Suppressor macrophage treated with lipopolysaccharide for 4 hours (primary cell): ENCODE measurements around the gene ZKSCAN1.
"Not testable (repeated sequence)": the region's sequence is repeated elsewhere in the genome, so short reads cannot be mapped to it uniquely, and the experiment has no call there.

Source experiments
- DNase-seq: peaks from one replicate; pipeline ENCODE4 v3.0.0-alpha.2; 2020

The ZKSCAN1 gene

DNA sequence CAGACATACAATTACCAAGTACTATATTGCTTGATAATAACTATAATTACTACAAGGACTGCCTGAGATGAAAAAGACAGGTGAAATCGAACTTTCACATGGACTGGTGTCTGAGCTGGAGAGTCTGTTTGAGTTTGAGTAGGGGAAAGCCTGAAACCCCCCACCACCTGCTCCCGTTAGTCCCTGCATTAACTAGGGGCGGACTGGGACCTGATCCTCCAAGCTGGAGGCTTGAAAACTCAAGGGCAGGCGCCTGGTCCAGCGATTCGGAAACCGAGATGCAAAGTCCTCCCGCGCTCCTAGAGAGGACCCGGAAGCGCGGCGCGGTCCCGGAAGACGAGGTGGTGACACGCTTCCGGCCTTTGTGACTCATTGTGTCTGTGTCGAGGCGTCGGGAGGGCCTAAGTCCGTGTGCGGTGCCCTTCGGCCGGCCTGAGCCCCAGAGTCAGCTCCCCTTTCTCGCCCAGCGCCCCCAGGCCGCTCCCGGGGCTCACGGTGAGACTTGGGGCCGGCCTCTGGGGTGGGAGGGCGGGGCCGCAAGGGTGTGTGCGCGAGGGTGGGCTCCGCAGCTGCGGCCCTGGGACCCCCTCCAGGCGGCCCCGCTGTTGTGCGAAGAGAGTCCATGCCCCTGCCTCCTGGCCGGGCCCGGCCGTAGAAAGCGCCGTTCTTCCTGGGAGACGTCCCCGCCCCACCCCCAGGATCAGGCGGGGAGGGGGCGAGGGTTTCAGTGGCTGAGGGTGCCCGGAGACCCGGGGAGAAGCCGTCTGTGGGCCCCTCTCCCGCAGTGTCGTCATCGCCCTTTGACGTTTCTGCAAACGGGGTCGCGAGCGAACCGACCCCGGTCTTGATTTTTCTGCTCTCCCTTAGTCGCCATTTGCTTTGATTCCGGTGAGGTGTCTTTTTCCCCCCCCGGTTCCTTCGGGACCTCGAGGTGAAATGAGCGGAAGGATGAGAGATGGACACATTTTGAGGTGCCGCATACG, at the start of gene ZKSCAN1:
ZKSCAN1 (plus strand) TSS at position 365 of the 983 bp plus-strand sequence. CDS start 7,911 bp downstream, outside the sequence.
- peak; percentile 97 for DNase-seq

DNA sequence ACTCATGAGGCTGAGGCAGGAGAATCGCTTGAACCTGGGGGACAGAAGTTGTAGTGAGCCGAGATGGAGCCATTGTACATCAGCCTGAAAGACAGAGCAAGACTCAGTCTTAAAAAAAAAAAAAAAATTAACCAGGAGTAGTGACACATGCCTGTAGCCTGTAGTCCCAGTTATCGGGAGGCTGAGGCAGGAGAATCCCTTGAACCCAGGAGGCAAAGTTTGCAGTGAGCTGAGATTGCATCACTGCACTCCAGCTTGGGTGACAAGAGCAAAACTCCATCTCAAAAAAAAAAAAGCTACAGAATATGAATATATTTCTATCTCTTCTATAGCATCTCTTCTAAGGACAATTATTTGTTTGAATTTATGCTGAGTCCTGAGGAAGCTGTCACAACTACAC, 46.1 kb upstream of the ZKSCAN1 start:
- DNase-seq: no peak

DNA sequence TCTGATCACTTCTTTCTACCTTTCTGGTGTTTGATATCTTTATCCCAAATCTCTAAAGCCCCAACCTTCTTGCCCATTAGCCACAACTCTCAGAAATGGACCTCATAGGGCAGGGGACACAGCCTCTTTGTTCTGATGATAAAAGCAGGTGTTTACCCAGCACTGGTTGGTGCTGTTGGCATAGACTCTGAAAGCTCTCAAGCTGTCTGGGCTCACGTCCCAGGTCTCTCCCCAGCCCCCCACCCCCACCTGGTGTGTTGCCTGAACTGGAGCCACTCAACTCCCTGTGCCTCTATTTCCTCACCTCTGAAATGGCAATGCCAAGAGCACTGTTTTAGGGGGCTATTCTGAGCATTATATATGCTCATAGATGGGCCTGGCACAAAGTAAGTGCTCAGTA, 45.6 kb upstream of the ZKSCAN1 start:
- DNase-seq: not testable (repeated sequence)

DNA sequence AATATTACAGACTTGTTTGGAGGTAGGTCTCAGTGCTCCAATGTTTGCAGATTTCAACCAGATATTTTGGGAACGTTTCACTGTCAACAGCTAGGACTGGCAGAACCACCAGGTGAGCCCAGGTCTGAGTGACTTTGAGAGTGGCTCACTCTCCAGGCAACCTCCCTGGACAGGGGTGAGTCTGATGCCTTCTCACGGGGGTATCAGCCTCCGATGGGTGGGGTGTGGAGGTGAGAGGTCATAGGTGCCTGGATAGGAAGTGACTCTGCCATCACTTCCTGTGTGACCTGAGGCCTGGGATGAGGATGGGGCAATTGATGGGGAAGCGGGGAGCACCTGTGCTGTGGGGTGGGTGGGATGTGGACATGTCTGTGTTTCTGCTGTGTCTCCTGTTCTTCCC, 44.2 kb upstream of the ZKSCAN1 start:
- DNase-seq: no peak

DNA sequence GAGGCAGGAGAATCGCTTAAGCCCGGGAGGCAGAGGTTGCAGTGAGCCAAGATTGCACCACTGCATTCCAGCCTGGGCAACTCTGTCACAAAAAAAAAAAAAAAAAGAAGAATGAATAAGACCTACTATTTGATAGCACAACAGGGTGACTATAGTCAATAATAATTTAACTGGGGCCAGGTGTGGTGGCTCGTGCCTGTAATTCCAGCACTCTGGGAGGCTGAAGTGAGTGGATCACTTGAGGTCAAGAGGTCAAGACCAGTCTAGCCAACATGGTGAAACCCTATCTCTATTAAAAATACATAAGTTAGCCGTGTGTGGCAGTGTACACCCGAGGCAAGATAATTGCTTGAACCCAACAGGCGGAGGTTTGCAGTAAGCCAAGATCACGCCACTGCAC, 41.6 kb upstream of the ZKSCAN1 start:
- DNase-seq: not testable (repeated sequence)

DNA sequence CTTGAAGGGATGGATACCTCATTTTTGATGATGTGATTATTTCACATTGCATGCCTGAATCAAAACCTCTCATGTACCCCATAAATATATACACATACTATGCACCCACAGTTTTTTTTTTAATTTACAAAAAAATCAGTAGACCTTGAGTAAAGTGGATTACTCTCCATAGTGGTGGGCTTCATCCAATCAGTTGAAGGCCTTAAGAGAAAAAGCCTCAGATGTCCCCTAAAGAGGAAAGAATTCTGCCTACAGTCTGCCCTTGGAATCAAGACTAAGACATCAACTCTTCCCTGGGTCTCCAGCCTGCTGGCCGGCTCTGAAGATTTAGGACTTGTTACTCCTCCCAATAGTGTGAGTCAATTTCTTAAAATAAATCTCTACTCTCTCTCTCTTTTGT, 40.7 kb upstream of the ZKSCAN1 start:
- no peak for DNase-seq

DNA sequence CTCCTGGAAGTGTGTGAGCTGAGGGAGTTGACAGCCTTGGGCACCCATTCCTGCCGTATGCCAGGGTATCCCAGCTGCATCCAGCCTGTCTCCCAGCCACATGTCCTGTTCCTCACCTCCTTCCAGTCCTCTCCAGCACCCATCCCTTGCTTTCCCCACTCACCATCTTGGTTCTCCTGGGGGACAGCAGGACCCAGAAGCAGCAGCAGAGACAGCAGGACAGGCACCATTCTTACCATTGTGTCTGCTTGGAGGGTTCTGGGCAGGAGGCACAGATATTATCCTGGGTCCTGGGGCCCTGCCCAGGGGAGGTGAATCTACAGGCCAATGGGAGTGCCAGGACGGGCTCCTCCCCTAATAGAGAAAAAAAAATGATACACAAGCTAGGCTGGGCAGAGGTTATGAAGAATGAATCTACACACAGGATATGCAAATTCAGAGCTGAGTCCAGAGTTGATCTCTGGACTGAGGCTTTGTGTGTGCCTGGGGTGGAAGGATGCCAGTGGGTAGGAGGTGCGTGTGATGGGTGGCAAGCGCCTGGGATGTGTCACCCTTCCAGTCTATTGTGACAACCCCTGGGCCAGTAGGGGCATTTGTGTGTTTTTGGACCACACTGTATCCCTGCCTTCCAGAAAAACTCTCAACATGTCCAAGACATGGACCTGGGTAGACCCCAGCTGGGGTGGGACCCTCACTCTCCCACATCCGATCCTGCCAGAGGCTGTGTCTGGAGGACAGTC, 39.4 kb upstream of the ZKSCAN1 start, which contains the start of gene AZGP1:
AZGP1 (minus strand) TSS at position 250 of the 740 bp plus-strand sequence; CDS start at position 239, 11 bp downstream.
- no peak for DNase-seq

DNA sequence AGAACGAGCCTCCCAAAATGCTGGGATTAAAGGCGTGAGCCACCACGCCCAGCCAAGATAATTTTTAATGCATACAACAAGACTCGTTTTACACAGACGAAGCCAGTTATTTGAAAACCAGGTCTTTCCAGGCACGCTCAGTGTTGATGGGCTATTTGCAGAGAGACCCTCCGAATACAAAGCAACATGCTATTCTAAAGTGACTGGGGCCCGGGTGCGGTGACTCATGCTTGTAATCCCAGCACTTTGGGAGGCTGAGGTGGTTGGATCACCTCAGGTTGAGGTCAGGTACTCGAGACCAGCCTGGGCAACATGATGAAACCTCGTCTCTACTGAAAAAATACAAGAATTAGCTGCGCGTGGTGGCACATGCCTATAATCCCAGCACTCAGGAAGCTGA, 38.8 kb upstream of the ZKSCAN1 start:
- no peak for DNase-seq

DNA sequence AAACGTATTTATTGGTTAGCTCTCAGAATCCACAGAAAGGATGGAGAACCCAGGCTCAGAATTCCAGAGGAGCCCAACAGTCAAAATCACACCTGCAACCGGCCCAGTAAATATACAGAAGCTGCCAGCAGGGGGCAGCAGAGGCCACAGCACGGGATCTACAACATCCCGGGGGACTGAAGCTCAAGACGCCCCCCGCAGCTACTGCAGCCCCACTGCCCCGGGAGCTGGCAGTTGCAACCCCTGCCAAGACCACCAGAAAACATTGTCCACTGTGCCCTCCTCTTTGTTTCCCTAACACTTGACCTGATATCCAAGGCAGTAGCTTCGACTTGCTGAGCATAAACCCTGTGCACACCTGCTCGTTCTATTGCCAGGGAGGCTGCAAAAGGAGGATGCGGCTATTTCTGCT, 35.6 kb upstream of the ZKSCAN1 start:
- peak; percentile 16 for DNase-seq

DNA sequence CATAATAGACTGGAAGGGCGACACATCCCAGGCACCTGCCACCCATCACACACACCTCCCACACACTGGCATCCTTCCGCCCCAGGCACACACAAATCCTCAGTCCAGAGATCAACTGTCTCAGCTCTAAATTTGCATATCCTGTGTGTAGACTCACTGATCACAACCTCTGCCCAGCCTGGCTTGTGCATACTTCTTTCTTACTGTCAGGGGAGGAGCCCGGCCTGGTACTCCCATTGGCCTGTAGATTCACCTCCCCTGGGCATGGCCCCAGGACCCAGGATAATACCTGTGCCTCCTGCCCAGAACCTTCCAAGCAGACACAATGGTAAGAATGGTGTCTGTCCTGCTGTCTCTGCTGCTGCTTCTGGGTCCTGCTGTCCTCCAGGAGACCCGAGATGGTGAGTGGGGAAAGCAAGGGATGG, 34.9 kb upstream of the ZKSCAN1 start:
- not testable (repeated sequence) for DNase-seq

DNA sequence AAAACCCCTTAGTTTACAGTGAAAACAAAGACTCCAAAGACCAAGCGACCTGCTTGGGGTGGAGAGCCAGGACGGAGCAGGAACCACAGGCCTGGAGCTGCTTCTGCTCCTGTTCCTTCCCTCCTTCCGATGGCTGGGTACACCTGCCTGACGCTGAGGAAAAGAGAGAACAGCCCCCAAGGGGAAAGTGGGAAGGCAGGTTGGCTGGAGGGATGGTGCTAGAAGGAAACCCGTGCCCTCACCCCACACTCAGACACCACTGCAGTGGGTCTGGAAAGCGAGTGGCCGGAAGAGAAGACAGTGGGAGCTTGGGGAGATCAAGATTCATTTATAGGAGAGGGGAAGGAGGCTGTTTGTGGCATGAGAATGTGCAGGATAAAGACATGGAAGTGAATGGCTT, 34.3 kb upstream of the ZKSCAN1 start:
- not testable (repeated sequence) for DNase-seq

DNA sequence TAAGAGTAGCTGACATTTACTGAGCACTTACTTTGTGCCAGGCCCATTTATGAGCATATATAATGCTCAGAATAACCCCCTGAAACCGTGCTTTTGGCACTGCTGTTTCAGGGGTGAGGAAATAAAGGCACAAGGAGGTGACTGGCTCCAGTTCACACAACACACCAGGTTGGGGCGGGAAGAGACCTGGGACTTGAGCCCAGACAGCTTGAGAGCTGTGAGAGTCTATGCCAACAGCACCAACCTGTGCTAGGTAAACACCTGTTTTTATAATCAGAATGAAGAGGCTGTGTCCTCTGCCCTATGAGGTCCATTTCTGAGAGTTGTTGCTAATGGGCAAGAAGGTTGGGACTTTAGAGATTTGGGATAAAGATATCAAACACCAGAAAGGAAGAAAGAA, 30.8 kb upstream of the ZKSCAN1 start:
- no peak for DNase-seq

DNA sequence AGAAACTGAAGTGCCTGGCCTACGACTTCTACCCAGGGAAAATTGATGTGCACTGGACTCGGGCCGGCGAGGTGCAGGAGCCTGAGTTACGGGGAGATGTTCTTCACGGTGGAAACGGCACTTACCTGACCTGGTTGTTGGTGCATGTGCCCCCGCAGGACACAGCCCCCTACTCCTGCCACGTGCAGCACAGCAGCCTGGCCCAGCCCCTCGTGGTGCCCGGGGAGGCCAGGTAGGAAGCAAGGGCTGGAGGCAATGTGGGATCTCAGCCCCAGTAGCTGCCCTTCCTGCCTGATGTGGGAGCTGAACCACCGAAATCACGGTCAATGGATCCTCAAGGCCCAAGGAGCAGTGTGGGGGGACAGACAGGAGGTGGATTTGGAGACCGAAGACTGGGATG, 28.1 kb upstream of the ZKSCAN1 start:
- DNase-seq: not testable (repeated sequence)

DNA sequence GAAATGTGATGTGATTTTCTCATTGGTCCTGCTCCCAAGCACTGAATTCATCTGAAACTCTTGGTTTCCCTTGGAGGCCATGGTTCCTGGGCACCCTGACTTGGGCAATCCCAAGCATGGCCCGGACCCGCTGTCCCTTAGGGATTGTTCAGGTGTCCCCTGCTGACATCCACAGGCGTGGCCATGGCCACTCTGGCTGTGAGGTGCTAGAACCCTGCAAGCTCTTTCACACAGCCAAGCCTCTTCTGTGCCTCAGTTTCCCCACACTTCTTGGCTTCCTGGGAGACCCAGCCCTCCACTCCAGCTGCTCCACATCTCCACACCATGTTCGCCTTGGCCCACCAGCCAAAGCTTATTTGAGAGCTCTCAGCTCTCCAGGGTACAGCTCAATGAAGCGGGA, 27.6 kb upstream of the ZKSCAN1 start:
- DNase-seq: no peak

DNA sequence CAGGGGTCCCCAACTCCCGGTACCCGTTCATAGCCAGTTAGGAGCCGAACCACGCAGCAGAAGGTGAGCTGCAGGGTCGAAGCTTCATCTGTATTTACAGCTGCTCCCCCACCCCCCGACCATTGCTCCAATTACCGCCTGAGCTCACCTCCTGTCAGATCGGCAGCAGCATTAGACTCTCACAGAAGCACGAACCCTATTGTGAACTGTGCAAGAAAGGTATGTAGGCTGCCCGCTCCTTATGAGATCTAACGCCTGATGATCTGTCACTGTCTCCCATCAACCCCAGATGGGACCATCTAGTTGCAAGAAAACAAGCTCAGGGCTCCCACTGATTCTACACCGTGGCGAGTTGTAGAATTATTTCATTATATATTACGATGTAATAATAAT, 24.9 kb upstream of the ZKSCAN1 start:
- no peak for DNase-seq

DNA sequence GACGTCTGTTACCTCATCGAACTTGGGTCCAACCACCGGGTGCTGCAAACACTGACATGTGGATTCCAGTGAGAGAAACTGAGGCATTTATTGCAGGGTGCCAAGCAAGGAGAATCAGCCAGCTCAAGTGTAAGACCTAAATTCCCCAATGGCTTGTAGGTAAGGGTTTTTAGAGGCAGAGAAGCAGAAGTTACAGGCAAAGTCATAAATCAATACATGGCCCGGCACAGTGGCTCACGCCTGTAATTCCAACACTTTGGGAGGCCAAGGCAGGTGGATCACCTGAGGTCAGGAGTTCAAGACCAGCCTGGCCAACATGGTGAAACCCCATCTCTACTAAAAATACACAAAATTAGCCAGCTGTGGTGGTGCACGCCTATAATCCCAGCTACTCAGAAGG, 23.9 kb upstream of the ZKSCAN1 start:
- DNase-seq: not testable (repeated sequence)

DNA sequence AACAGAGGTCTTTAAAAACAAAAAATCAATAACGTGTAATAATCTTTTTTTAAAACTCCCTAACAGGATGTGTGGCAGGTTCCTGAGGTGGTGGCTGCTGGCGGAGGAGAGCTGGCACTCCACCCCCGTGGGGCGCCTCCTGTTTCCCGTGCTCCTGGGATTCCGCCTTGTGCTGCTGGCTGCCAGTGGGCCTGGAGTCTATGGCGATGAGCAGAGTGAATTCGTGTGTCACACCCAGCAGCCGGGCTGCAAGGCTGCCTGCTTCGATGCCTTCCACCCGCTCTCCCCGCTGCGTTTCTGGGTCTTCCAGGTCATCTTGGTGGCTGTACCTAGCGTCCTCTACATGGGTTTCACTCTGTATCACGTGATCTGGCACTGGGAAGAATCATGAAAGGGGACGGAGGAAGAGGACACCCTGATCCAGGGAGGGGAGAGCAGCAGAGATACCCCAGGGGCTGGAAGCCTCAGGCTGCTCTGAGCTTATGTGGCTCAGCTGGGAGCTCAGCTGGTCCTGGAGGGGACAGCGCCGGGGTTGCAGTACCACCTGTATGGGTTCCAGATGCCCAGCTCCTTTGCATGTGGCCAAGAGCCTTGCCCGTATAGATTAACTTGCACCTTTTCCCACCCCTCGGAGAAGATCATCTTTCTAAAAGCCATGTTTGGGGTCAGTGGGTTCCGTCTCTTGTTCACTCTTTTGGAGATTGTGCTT, 22.9 kb upstream of the ZKSCAN1 start:
- DNase-seq: no peak

DNA sequence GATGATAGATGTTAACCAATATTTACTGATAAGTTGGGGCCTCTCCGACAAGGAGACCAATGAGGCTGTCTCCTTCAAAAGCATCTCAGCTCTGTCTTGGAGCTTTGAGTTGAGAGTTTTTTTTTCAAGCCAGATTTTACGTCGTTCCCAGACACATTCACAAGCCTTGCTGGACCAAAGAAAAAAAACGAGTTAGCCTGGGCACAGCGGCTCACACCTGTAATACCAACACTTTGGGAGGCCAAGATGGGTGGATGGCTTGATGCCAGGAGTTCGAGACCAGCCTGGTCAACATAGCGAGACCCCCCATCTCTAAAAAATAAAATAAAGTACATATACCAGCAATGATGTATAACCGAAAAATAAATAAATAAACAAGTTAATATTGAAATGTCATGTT, 20.6 kb upstream of the ZKSCAN1 start:
- no peak for DNase-seq

DNA sequence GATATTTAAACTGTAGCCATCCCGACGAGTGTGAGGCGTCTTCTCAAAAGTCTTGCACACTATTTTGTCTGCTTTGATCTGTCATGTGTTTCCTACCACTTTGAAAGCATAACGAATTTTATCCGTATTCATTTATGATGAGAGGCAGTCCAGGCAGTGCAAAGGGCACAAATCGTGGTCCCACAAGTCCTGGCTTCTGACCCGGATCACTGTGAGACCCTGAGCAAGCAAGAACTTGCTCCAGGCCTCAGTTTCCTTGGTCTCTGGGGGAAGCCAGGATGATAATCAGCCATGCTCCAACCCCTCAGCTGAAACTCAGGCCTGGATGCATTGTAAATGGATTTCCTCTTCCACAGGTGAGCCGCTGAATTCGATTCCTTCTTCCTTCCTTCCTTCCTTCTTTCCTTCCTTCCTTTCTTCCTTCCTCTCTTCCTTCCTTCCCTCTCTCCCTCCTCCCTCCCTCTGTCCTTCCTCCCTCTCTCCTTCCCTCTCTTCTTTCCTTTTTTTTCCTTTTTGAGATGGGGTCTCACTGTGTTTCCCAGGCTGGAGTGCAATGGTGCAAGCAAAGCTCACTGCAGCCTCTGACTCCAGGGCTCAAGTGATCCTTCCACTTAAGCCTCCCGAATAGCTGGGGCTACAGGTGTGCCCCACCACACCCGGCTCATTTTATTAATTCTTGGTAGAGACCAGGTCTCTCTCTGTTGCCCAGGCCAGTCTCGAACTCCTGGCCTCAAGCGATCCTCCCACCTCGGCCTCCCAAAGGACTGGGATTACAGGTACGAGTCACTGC, 18.4 kb upstream of the ZKSCAN1 start:
- no peak for DNase-seq

DNA sequence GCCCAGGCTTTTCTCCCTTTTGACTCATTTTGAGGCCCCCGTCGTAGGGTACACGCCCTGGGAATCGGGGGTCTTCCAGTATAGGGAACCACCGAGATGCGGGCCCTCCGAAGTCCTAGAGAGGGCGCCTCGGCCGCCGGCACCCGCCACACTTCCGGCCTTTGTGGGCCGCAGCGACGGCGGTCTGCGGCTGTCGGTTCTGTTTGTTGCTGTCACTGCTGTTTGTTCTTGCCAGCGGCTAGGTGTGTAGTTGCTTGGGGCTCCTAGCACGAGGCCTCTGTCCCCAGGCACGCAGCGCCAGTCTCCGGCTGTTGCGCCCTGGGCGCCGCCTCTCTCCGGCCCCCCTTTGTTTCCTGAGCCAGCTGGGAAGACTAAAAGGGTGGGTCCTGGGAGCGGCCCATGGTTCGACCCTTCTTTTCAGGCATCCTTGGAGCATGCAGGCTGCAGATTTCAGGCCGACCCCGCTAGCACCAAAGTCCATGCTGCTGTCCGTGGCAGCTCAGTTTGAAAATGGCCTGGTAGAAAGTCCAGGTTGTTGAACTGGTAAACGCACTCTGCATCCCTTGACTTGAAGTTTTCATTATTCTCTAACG, 17.8 kb upstream of the ZKSCAN1 start:
- peak; percentile 49 for DNase-seq

DNA sequence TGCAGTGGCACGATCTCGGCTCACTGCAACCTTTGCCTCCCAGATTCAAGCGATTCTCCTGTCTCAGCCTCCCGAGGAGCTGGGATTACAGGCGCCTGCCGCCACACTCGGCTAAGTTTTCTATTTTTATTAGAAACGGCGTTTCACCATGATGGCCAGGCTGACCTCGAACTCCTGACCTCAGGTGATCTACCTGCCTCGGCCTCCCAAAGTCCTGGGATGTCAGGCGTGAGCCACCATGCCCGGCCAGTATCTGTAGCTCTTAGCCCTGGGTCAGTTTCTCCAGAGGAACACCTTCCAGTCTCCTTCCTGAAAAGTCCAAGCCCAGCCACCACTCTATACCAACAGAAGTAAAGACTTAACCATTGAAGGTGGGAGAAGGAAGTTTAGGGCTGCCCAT, 15.2 kb upstream of the ZKSCAN1 start:
- no peak for DNase-seq
